Glutamatergic neuron (in vitro differentiated cells): ENCODE data around the gene NTSR2. TPM values are rescaled to one million over a fixed set of nuclear protein-coding genes. Genes with fewer than 3 reads are reported as not detected.

ENCODE experiments used
- DNase-seq: peaks from one replicate; pipeline ENCODE4 v3.0.0; 2022
- H3K27ac Mint-ChIP-seq: one replicate; pipeline ENCODE4 v1.8.0; 2020; ENCODE audit warnings: mild to moderate bottlenecking, mixed read lengths, inconsistent platforms; ENCODE audit not compliant: unreplicated experiment
- H3K27me3 Mint-ChIP-seq: one replicate; pipeline ENCODE4 v1.8.0; 2020; ENCODE audit warnings: mild to moderate bottlenecking, moderate library complexity, mixed read lengths, inconsistent platforms; ENCODE audit not compliant: unreplicated experiment
- H3K36me3 Mint-ChIP-seq: one replicate; pipeline ENCODE4 v1.8.0; 2020; ENCODE audit warnings: mild to moderate bottlenecking, mixed read lengths, inconsistent platforms; ENCODE audit not compliant: unreplicated experiment
- H3K4me1 Mint-ChIP-seq: one replicate; pipeline ENCODE4 v1.8.0; 2020; ENCODE audit warnings: mild to moderate bottlenecking, low read depth, mixed read lengths, inconsistent platforms; ENCODE audit not compliant: unreplicated experiment
- H3K4me3 Mint-ChIP-seq: one replicate; pipeline ENCODE4 v1.8.0; 2020; ENCODE audit warnings: mild to moderate bottlenecking, mixed read lengths, inconsistent platforms; ENCODE audit not compliant: unreplicated experiment
- H3K9me3 Mint-ChIP-seq: one replicate; pipeline ENCODE4 v1.8.0; 2020; ENCODE audit warnings: mild to moderate bottlenecking, moderate library complexity, mixed read lengths, inconsistent platforms; ENCODE audit not compliant: unreplicated experiment
- total RNA-seq: library from RNA; stranded (reverse); fragmentation: NEBNext Ultra II Directional; extraction: Animal tissue kit (Norgen Biotek cat#: 25700); gene quantifications from one replicate; pipeline ENCODE4 v1.2.1, GENCODE V29; 2021; ENCODE audit not compliant: unreplicated experiment
- TF ChIP-seq, protein P1 (sequence below): fragments of 200-600 bp; sonication (generic); IDR thresholded peaks from one replicate; pipeline ENCODE4 v1.5.0; 2021; ENCODE audit not compliant: partially characterized antibody, unreplicated experiment

The NTSR2 gene
- total RNA-seq, 1 donor from 2014 or later: not detected

DNA sequence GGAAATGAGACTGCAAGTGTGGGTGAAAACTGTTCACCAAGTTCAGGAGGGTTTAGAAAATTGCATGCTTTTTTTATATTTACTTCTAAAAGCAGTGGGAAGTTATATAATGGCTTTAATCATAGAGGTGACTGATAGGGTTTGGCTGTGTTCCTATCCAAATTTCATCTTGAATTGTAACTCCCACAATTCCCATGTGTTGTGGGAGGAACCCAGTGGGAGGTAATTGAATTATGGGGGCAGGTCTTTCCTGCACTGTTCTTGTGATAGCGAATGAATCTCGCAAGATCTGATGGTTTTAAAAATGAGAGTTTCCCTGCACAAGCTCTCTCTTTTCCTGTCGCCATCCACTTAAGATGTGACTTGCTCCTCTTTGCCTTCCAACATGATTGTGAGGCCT, 35.7 kb upstream of the NTSR2 start:
- Mint-ChIP-seq H3K36me3 (peaks cover 20% of the 10 kb centered on the region), H3K27ac (no peak overlapping the region), H3K27me3 (peaks cover 2% of the 10 kb centered on the region), H3K4me3 (no peak overlapping the region), H3K9me3 (peaks cover 3% of the 10 kb centered on the region), H3K4me1 (no peaks in the 10 kb centered on the region)
- TF ChIP-seq, protein P1, sequence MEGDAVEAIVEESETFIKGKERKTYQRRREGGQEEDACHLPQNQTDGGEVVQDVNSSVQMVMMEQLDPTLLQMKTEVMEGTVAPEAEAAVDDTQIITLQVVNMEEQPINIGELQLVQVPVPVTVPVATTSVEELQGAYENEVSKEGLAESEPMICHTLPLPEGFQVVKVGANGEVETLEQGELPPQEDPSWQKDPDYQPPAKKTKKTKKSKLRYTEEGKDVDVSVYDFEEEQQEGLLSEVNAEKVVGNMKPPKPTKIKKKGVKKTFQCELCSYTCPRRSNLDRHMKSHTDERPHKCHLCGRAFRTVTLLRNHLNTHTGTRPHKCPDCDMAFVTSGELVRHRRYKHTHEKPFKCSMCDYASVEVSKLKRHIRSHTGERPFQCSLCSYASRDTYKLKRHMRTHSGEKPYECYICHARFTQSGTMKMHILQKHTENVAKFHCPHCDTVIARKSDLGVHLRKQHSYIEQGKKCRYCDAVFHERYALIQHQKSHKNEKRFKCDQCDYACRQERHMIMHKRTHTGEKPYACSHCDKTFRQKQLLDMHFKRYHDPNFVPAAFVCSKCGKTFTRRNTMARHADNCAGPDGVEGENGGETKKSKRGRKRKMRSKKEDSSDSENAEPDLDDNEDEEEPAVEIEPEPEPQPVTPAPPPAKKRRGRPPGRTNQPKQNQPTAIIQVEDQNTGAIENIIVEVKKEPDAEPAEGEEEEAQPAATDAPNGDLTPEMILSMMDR: no peak
- no peak for DNase-seq

GRCh38 chr2:11705063-11705462, 35.1 kb upstream of the NTSR2 start:
- H3K4me1 Mint-ChIP-seq: no peaks in the 10 kb centered on the region
- H3K36me3 Mint-ChIP-seq: peaks cover 20% of the 10 kb centered on the region
- H3K27me3 Mint-ChIP-seq: peaks cover 2% of the 10 kb centered on the region
- no peak overlapping the region for H3K27ac Mint-ChIP-seq
- TF ChIP-seq, protein P1: no peak
- no peak overlapping the region for H3K4me3 Mint-ChIP-seq
- peaks cover 3% of the 10 kb centered on the region for H3K9me3 Mint-ChIP-seq
- no peak for DNase-seq

- Mint-ChIP-seq H3K4me3 (no peak overlapping the region), H3K4me1 (peaks cover 4% of the 10 kb centered on the region), H3K9me3 (peaks cover 5% of the 10 kb centered on the region), H3K27ac (no peak overlapping the region), H3K27me3 (peaks cover 2% of the 10 kb centered on the region), H3K36me3 (peaks cover 20% of the 10 kb centered on the region)
- TF ChIP-seq, protein P1: no peak
- DNase-seq: no peak
These were observed 33.7 kb upstream of the NTSR2 start for GRCh38 chr2:11703700-11704099.

DNA sequence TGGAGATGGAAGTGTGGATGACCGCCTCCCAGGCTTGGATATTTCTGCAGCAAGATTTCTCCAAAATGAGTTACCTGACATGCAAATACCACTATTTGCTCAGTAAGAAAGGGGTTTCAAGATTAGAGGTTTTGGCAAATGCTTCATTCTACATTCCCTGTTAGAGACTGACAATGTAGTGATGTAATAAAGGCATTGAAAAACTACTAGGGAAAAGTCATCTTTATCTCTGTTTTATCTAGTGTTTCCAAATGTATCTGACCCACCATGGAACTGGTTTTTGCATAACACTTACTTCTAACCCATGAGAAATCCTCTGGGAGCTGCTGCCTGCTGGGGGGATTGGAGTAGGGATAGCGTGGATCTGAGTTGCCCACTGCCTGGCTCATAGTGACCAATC, 33.0 kb upstream of the NTSR2 start:
- H3K4me3 Mint-ChIP-seq: no peak overlapping the region
- peaks cover 6% of the 10 kb centered on the region for H3K9me3 Mint-ChIP-seq
- no peak overlapping the region for H3K27ac Mint-ChIP-seq
- no peaks in the 10 kb centered on the region for H3K27me3 Mint-ChIP-seq
- H3K36me3 Mint-ChIP-seq: peaks cover 20% of the 10 kb centered on the region
- DNase-seq: no peak
- peaks cover 6% of the 10 kb centered on the region for H3K4me1 Mint-ChIP-seq
- TF ChIP-seq, protein P1: no peak

- H3K36me3 Mint-ChIP-seq: peaks cover 14% of the 10 kb centered on the region
- peaks cover 3% of the 10 kb centered on the region for H3K9me3 Mint-ChIP-seq
- H3K27ac Mint-ChIP-seq: no peak overlapping the region
- H3K4me1 Mint-ChIP-seq: peaks cover 16% of the 10 kb centered on the region
- no peaks in the 10 kb centered on the region for H3K27me3 Mint-ChIP-seq
- no peak overlapping the region for H3K4me3 Mint-ChIP-seq
- DNase-seq: no peak
- TF ChIP-seq, protein P1: no peak
These were observed 31.8 kb upstream of the NTSR2 start for GRCh38 chr2:11701751-11702301.
